AG10803 (cell line): ENCODE measurements around the gene TAX1BP1.

Experiments
- DNase-seq: peaks from one replicate; pipeline ENCODE4 v3.0.0; 2010; ENCODE audit warnings: low read depth
- H3K4me3 ChIP-seq: 2 replicates; pipeline ENCODE4 v1.5.1; 2011; ENCODE audit warnings: mild to moderate bottlenecking, low read length, control low read depth
- CTCF ChIP-seq: conservative IDR thresholded peaks from 2 replicates; pipeline ENCODE4 v1.5.1; 2011; ENCODE audit warnings: mild to moderate bottlenecking, low read length, control low read depth, inconsistent platforms

TAX1BP1 gene

GRCh38 chr7:27714831-27715444 lies 25.0 kb upstream of the TAX1BP1 start:
- peak; percentile 2 for DNase-seq

GRCh38 chr7:27723085-27723484 lies 16.9 kb upstream of the TAX1BP1 start:
- TF ChIP-seq CTCF, result 0 out of 2 replicates have a peak, but pooled peaks have one; percentile 25
- no peak overlapping the region for H3K4me3 ChIP-seq
- peak; percentile 44 for DNase-seq

More at GRCh38 chr7:27714831-27715444, 25.0 kb upstream of the TAX1BP1 start:
- no peak for TF ChIP-seq CTCF
- H3K4me3 ChIP-seq, result no peak overlapping the region

- no peak for TF ChIP-seq CTCF
- DNase-seq, result no peak
- no peak overlapping the region for H3K4me3 ChIP-seq
Measured at GRCh38 chr7:27727058-27727457, 12.9 kb upstream of the TAX1BP1 start.

DNA sequence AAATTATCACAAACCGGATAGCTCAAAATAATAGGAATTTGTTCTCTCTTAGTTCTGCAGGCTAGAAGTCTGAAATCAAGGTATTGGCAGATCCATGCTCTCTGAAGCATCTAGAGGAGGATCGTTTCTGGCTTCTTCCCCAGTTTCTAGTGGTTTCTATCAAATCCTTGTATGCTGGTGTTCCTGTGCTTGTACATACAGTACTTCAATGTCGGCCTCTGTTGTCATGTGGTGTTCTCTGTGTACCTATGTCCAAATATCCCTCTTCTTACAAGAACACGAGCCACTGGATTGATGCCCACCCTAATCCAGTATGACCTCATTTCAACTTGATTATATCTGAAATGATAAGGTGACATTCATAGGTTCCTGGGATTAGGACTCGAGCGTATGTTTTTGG lies 9.8 kb upstream of the TAX1BP1 start:
- no peak for TF ChIP-seq CTCF

DNA sequence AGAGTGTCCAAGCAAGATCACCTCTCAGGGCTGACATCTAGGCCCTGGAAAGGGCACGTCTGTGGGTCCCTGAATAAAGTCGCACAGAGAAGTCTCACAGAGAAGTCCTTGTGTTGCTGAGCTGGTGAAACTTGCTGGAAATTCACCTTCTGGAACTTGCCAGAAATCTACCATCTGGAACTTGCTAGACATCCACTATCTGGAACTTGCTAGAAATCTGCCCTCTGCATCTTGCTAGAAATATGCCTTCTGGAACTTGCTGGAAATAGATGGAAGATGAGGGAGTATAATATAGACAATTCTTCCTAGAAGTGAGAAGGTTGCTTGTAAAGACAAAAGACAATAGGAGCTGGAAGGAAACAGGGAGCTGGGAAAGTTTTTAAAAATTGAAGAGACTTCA lies 5.4 kb upstream of the TAX1BP1 start:
- no peak overlapping the region for H3K4me3 ChIP-seq
- TF ChIP-seq CTCF, result no peak
- DNase-seq, result no peak

More for the DNA sequence above, 9.8 kb upstream of the TAX1BP1 start:
- no peak for DNase-seq
- no peak overlapping the region for H3K4me3 ChIP-seq

GRCh38 chr7:27735165-27735564 lies 4.8 kb upstream of the TAX1BP1 start:
- no peak for DNase-seq
- no peak for TF ChIP-seq CTCF
- no peak overlapping the region for H3K4me3 ChIP-seq

- no peak for TF ChIP-seq CTCF
- no peak for DNase-seq
- H3K4me3 ChIP-seq, result no peak overlapping the region
Measured at GRCh38 chr7:27735831-27736230, 4.1 kb upstream of the TAX1BP1 start.
